HepG2 (cell line): ENCODE data around the gene ABCB6. TPM values are rescaled to one million over a fixed set of nuclear protein-coding genes. Genes with fewer than 3 reads are reported as not detected.

Source experiments
- ATAC-seq: fragments of 200-7000 bp; cut with Tn5 transposase; 3 replicates; pipeline ENCODE4 v1.9.1; 2020; ENCODE audit warnings: mild to moderate bottlenecking, moderate library complexity
- BruUV-seq: library from RNA; stranded (reverse); fragments of 400-500 nt; replicated peaks from 2 replicates; lab custom pipeline; 2021; lab: Mats Ljungman, UMichigan
- CTCF ChIA-PET: fragments of 300-600 bp; formaldehyde crosslinking; extraction: SDS; loops from one replicate; lab custom pipeline; 2021; ENCODE audit warnings: low total read pairs, inconsistent platforms, low intra/inter-chr PET ratio; lab: Yijun Ruan, JAX
- POLR2A ChIA-PET: fragments of 350-600 bp; sonication (Branson Sonifier 250); formaldehyde crosslinking; loops from one replicate; lab custom pipeline; 2020; ENCODE audit warnings: antibody characterized with exemption, inconsistent platforms; lab: Yijun Ruan, JAX
- DNase-seq: peaks from one replicate; pipeline ENCODE4 v3.0.0-alpha.2; 2015; ENCODE audit warnings: low spot score
- FAIRE-seq: peaks from 3 replicates; lab custom pipeline; 2011; peaks lifted over from hg19 to GRCh38; lab: Jason Lieb, UNC
- H2AFZ ChIP-seq: one replicate; pipeline ENCODE4 v1.6.1; 2011; ENCODE audit warnings: low read length, inconsistent platforms
- H3K27ac ChIP-seq: fragments of 300-600 bp; 3 replicates; pipeline ENCODE4 v1.8.0; 2011; ENCODE audit warnings: mixed run types, mild to moderate bottlenecking, mixed read lengths, low read length, inconsistent platforms; ENCODE audit not compliant: insufficient read depth; ENCODE audit errors: extremely low read length
- H3K27me3 ChIP-seq, 2 experiments: fragments of 200-600 bp in 1 of 2; 2 replicates in 1 of 2; 3 replicates in 1 of 2; pipeline versions ENCODE4 v1.6.0 to v1.8.0; 2011; ENCODE audit warnings: low read length in 2 of 2, mild to moderate bottlenecking in 2 of 2, moderate library complexity in 2 of 2, inconsistent platforms in 1 of 2; ENCODE audit not compliant: insufficient read depth in 2 of 2, control insufficient read depth in 1 of 2
- H3K36me3 ChIP-seq, 2 experiments: fragments of 200-600 bp in 1 of 2; replicated peaks in 1 of 2; 2 replicates in 1 of 2; 3 replicates in 1 of 2; pipeline versions ENCODE4 v1.5.1 to v1.8.0; 2011; ENCODE audit warnings: low read length in 2 of 2, inconsistent platforms in 1 of 2; ENCODE audit not compliant: insufficient read depth in 2 of 2, control insufficient read depth in 1 of 2
- H3K4me1 ChIP-seq: 2 replicates; pipeline ENCODE4 v1.5.1; 2012; ENCODE audit warnings: low read length, inconsistent platforms; ENCODE audit not compliant: insufficient read depth
- H3K4me2 ChIP-seq: 2 replicates; pipeline ENCODE4 v1.6.0; 2011; ENCODE audit warnings: low read depth, low read length, inconsistent platforms
- H3K4me3 ChIP-seq, 3 experiments: fragments of 200-600 bp in 1 of 3; sonication (generic), shearing (Covaris generic) in 1 of 3; replicated peaks in 1 of 3; 2 replicates each; pipeline ENCODE4 v1.5.1; 2011 to 2016; ENCODE audit warnings: low read length in 3 of 3, inconsistent platforms in 2 of 3, low read depth in 2 of 3, mild to moderate bottlenecking in 2 of 3, control low read depth in 1 of 3, mixed read lengths in 1 of 3; ENCODE audit not compliant: insufficient read depth in 1 of 3
- H3K79me2 ChIP-seq: one replicate; pipeline ENCODE4 v1.6.1; 2011; ENCODE audit warnings: low read length, inconsistent platforms; ENCODE audit not compliant: insufficient read depth
- H3K9ac ChIP-seq: 2 replicates; pipeline ENCODE4 v1.6.0; 2011; ENCODE audit warnings: mild to moderate bottlenecking, low read depth, low read length, inconsistent platforms; ENCODE audit not compliant: insufficient read depth
- H3K9me3 ChIP-seq: 2 replicates; pipeline ENCODE4 v1.5.1; 2012; ENCODE audit warnings: mild to moderate bottlenecking, low read length
- H4K20me1 ChIP-seq: 2 replicates; pipeline ENCODE4 v1.6.0; 2011; ENCODE audit warnings: inconsistent platforms, mild to moderate bottlenecking, low read length, moderate library complexity; ENCODE audit not compliant: insufficient read depth
- CCDC6 ChIP-seq: sonication (generic); formaldehyde crosslinking; IDR thresholded peaks from 2 replicates; pipeline ENCODE4 v1.8.1; 2022; ENCODE audit warnings: mild to moderate bottlenecking, missing genetic modification reagents, moderate library complexity
- CEBPB ChIP-seq: IDR thresholded peaks from 2 replicates; pipeline ENCODE4 v1.6.1; 2011; ENCODE audit warnings: low read depth, low read length, improper control_type of control experiment, borderline replicate concordance
- CEBPG ChIP-seq: IDR thresholded peaks from 2 replicates; pipeline ENCODE4 v1.6.1; 2016
- DNMT1 ChIP-seq: sonication (generic); formaldehyde crosslinking; IDR thresholded peaks from 2 replicates; pipeline ENCODE4 v1.5.1; 2020; ENCODE audit warnings: mild to moderate bottlenecking, missing genetic modification reagents
- EP300 ChIP-seq, 3 experiments: sonication (generic) in 1 of 3; formaldehyde crosslinking in 1 of 3; IDR thresholded peaks; 2 replicates each; pipeline versions ENCODE4 v1.5.1 to v1.6.1; 2011 to 2020; ENCODE audit warnings: low read depth in 2 of 3, low read length in 2 of 3, borderline replicate concordance in 1 of 3, improper control_type of control experiment in 1 of 3, mild to moderate bottlenecking in 1 of 3, missing genetic modification reagents in 1 of 3, moderate library complexity in 1 of 3
- FOXC1 ChIP-seq: sonication (generic); formaldehyde crosslinking; IDR thresholded peaks from 2 replicates; pipeline ENCODE4 v1.8.0; 2022; ENCODE audit warnings: mild to moderate bottlenecking, missing genetic modification reagents, borderline replicate concordance
- HNRNPK ChIP-seq: fragments of 200-400 bp; formaldehyde crosslinking; IDR thresholded peaks from 2 replicates; pipeline ENCODE4 v1.6.1; 2018; ENCODE audit warnings: low read length, low read depth, moderate library complexity, mild to moderate bottlenecking; ENCODE audit not compliant: poor library complexity, severe bottlenecking
- NFIB ChIP-seq: sonication (generic); formaldehyde crosslinking; IDR thresholded peaks from 2 replicates; pipeline ENCODE4 v1.9.0; 2021; ENCODE audit warnings: missing genetic modification reagents, mild to moderate bottlenecking, borderline replicate concordance
- SIN3A ChIP-seq: IDR thresholded peaks from 2 replicates; pipeline ENCODE4 v1.6.1; 2011; ENCODE audit warnings: low read depth, mild to moderate bottlenecking, control low read depth, low read length, borderline replicate concordance
- SP2 ChIP-seq: sonication (generic); formaldehyde crosslinking; IDR thresholded peaks from 2 replicates; pipeline ENCODE4 v1.5.1; 2020; ENCODE audit warnings: mild to moderate bottlenecking, missing genetic modification reagents
- ZMYM3 ChIP-seq: sonication (generic); formaldehyde crosslinking; IDR thresholded peaks from 2 replicates; pipeline ENCODE4 v1.5.1; 2020; ENCODE audit warnings: mild to moderate bottlenecking, missing genetic modification reagents
- WGBS: methylation state at CpG from one replicate; pipeline ENCODE4 v1.1.6; 2017; ENCODE audit warnings: low lambda C conversion rate; 5-methylcytosine and 5-hydroxymethylcytosine counted together
- in situ Hi-C: cut with HindIII; loops from 2 replicates; pipeline ENCODE4 v1.10.0; 2017; ENCODE audit warnings: low pct_unique_long_range_greater_than_20kb; ENCODE audit not compliant: extremely low pct_ligation_motif_present
- intact Hi-C: fragments of 100-400 bp; cut with micrococcal nuclease; formaldehyde crosslinking; loops from one replicate; pipeline ENCODE4 v1.10.0; 2022; ENCODE audit not compliant: unreplicated experiment
- polyA plus RNA-seq, 8 experiments: library from polyadenylated mRNA; depleted of rRNA in 3 of 8; stranded (reverse) in 7 of 8; unstranded in 1 of 8; fragments of >200 nt; fragmentation: Illumina TruSeq in 4 of 8; extraction: Trizol in 4 of 8; gene quantifications; 2 replicates each; pipeline versions ENCODE4 v1.2.1 to v1.2.3, GENCODE V29; 2011 to 2016; ENCODE audit warnings: low read depth in 4 of 8, missing spikeins in 1 of 8, mixed read lengths in 1 of 8; ENCODE audit not compliant: insufficient read depth in 1 of 8
- total RNA-seq, 5 experiments: library from RNA; depleted of rRNA; stranded (reverse); fragments of >200 nt; fragmentation: Illumina TruSeq; extraction: Trizol; gene quantifications; 2 replicates each; pipeline ENCODE4 v1.2.3, GENCODE V29; 2016; ENCODE audit warnings: low read depth in 1 of 5
- TF ChIP-seq, protein P1 (sequence below): sonication (generic); formaldehyde crosslinking; IDR thresholded peaks from 2 replicates; pipeline ENCODE4 v1.8.1; 2022; ENCODE audit warnings: low read depth, mild to moderate bottlenecking, missing genetic modification reagents
- TF ChIP-seq, protein P2 (sequence below): sonication (generic); formaldehyde crosslinking; IDR thresholded peaks from 2 replicates; pipeline ENCODE4 v1.5.1; 2020; ENCODE audit warnings: missing genetic modification reagents, mild to moderate bottlenecking, borderline replicate concordance
- TF ChIP-seq, protein P3 (sequence below): sonication (generic); formaldehyde crosslinking; IDR thresholded peaks from 2 replicates; pipeline ENCODE4 v1.5.0; 2020; ENCODE audit warnings: mild to moderate bottlenecking, missing genetic modification reagents
- TF ChIP-seq, protein P4 (sequence below): sonication (generic); formaldehyde crosslinking; IDR thresholded peaks from 2 replicates; pipeline ENCODE4 v1.4.0; 2020; ENCODE audit warnings: missing genetic modification reagents
- TF ChIP-seq, protein P5 (sequence below): sonication (generic); formaldehyde crosslinking; IDR thresholded peaks from 2 replicates; pipeline ENCODE4 v1.8.0; 2023; ENCODE audit warnings: mild to moderate bottlenecking, missing genetic modification reagents

The ABCB6 gene
- total and polyA plus RNA-seq, 2 of the 13 experiments (the other 11 are each of a cell fraction or from before 2014, with no cell fraction given): 91.1 to 137 TPM

DNA sequence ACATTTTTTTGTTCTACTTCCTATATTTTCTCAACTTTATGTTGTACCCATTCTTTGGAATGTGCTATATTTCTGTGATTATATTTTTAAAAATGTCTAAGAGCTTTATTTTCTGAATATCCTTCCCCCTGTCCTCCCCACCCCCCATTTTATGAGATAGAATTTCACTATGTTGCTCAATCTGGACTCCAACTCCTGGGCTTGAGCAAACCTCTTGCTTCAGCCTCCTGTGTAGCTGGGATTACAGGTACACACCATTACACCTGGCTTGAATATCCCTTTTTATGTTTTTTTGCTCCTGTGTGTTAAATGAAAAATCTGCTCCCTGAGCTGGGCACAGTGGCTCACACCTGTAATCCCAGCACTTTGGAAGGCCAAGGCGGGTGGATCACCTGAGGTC lies 21.4 kb downstream of the ABCB6 start:
- Histone ChIP-seq H3K79me2 (no peaks in the 10 kb centered on the region), H3K27ac (no peak overlapping the region), H2AFZ (no peak overlapping the region), H3K27me3 (no peaks in the 10 kb centered on the region), H3K36me3 (no peaks in the 10 kb centered on the region), H3K9me3 (no peaks in the 10 kb centered on the region), H3K9ac (no peak overlapping the region), H3K4me3 (no peak overlapping the region), H4K20me1 (no peaks in the 10 kb centered on the region), H3K4me1 (peaks cover 46% of the 10 kb centered on the region), H3K4me2 (no peak overlapping the region)
- FAIRE-seq (no peak), ATAC-seq (no peak), DNase-seq (no peak)
- peak in 1 of 2 experiments; percentile 14; a peak in 1 of 4 replicates for TF ChIP-seq EP300 (IDR thresholded peaks at IDR 0.05; ENCODE audit: low read depth in 2 of 2, low read length in 2 of 2)
- no peak for TF ChIP-seq EP300 (CRISPR knock-in tag; IDR thresholded peaks at IDR 0.05; ENCODE audit: borderline replicate concordance)
- TF ChIP-seq CEBPG (CRISPR knock-in tag): no peak
- peak; percentile 62 for TF ChIP-seq CEBPB
- TF ChIP-seq, protein P1, sequence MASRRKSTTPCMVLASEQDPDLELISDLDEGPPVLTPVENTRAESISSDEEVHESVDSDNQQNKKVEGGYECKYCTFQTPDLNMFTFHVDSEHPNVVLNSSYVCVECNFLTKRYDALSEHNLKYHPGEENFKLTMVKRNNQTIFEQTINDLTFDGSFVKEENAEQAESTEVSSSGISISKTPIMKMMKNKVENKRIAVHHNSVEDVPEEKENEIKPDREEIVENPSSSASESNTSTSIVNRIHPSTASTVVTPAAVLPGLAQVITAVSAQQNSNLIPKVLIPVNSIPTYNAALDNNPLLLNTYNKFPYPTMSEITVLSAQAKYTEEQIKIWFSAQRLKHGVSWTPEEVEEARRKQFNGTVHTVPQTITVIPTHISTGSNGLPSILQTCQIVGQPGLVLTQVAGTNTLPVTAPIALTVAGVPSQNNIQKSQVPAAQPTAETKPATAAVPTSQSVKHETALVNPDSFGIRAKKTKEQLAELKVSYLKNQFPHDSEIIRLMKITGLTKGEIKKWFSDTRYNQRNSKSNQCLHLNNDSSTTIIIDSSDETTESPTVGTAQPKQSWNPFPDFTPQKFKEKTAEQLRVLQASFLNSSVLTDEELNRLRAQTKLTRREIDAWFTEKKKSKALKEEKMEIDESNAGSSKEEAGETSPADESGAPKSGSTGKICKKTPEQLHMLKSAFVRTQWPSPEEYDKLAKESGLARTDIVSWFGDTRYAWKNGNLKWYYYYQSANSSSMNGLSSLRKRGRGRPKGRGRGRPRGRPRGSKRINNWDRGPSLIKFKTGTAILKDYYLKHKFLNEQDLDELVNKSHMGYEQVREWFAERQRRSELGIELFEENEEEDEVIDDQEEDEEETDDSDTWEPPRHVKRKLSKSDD (CRISPR knock-in tag): no peak
- TF ChIP-seq DNMT1 (CRISPR knock-in tag): no peak
- TF ChIP-seq, protein P2, sequence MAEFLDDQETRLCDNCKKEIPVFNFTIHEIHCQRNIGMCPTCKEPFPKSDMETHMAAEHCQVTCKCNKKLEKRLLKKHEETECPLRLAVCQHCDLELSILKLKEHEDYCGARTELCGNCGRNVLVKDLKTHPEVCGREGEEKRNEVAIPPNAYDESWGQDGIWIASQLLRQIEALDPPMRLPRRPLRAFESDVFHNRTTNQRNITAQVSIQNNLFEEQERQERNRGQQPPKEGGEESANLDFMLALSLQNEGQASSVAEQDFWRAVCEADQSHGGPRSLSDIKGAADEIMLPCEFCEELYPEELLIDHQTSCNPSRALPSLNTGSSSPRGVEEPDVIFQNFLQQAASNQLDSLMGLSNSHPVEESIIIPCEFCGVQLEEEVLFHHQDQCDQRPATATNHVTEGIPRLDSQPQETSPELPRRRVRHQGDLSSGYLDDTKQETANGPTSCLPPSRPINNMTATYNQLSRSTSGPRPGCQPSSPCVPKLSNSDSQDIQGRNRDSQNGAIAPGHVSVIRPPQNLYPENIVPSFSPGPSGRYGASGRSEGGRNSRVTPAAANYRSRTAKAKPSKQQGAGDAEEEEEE: no peak
- TF ChIP-seq NFIB: no peak
- TF ChIP-seq FOXC1 (CRISPR knock-in tag): no peak
- TF ChIP-seq, protein P3, sequence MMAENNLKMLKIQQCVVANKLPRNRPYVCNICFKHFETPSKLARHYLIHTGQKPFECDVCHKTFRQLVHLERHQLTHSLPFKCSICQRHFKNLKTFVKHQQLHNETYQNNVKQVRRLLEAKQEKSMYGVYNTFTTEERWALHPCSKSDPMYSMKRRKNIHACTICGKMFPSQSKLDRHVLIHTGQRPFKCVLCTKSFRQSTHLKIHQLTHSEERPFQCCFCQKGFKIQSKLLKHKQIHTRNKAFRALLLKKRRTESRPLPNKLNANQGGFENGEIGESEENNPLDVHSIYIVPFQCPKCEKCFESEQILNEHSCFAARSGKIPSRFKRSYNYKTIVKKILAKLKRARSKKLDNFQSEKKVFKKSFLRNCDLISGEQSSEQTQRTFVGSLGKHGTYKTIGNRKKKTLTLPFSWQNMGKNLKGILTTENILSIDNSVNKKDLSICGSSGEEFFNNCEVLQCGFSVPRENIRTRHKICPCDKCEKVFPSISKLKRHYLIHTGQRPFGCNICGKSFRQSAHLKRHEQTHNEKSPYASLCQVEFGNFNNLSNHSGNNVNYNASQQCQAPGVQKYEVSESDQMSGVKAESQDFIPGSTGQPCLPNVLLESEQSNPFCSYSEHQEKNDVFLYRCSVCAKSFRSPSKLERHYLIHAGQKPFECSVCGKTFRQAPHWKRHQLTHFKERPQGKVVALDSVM: peak; percentile 87
- TF ChIP-seq HNRNPK: peak; percentile 33
- TF ChIP-seq, protein P4, sequence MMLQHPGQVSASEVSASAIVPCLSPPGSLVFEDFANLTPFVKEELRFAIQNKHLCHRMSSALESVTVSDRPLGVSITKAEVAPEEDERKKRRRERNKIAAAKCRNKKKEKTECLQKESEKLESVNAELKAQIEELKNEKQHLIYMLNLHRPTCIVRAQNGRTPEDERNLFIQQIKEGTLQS (CRISPR knock-in tag): no peak
- TF ChIP-seq SIN3A: no peak
- TF ChIP-seq, protein P5, sequence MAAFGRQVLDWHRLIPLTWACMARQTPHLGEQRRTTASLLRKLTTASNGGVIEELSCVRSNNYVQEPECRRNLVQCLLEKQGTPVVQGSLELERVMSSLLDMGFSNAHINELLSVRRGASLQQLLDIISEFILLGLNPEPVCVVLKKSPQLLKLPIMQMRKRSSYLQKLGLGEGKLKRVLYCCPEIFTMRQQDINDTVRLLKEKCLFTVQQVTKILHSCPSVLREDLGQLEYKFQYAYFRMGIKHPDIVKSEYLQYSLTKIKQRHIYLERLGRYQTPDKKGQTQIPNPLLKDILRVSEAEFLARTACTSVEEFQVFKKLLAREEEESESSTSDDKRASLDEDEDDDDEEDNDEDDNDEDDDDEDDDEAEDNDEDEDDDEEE (CRISPR knock-in tag): no peak
- TF ChIP-seq ZMYM3 (CRISPR knock-in tag): 0 out of 2 replicates have a peak, but pooled peaks have one; percentile 15
- TF ChIP-seq SP2: no peak
- no peak for TF ChIP-seq CCDC6 (CRISPR knock-in tag)
- no TSS peak for BruUV-seq
- 90% methylated on average over 1 of the region's 1 CpG for WGBS
- ChIA-PET CTCF (no interaction called here), POLR2A (interaction anchor here (2.4 to 10.9 kb wide), 2 partner anchors 10 to 21 kb away, joined by 13 to 102 read pairs; partner anchors contain the start of genes CNPPD1 and ZFAND2B)
- in situ Hi-C loops: no loop called here
- intact Hi-C loops: no loop called here
